CD4-positive, alpha-beta T cell treated with Interleukin-17A for 4 hours (primary cell): ENCODE results near the gene DLX2.

ENCODE experiments used
- DNase-seq: peaks from one replicate; pipeline ENCODE4 v3.0.0-alpha.2; 2020; ENCODE audit warnings: mixed read lengths

The DLX2 gene

GRCh38 chr2:172092716-172093415 lies 9.8 kb downstream of the DLX2 start:
- no peak for DNase-seq

GRCh38 chr2:172091761-172092566 lies 10.7 kb downstream of the DLX2 start:
- no peak for DNase-seq

GRCh38 chr2:172091000-172091641 lies 11.6 kb downstream of the DLX2 start:
- no peak for DNase-seq

- DNase-seq, result no peak
Observed at GRCh38 chr2:172090044-172090961, 12.4 kb downstream of the DLX2 start.

GRCh38 chr2:172089633-172090032 lies 13.1 kb downstream of the DLX2 start:
- DNase-seq, result no peak

- no peak for DNase-seq
Observed at GRCh38 chr2:172089005-172089504, 13.6 kb downstream of the DLX2 start.

GRCh38 chr2:172088245-172089004 lies 14.3 kb downstream of the DLX2 start:
- DNase-seq, result no peak

GRCh38 chr2:172087780-172088244 lies 14.9 kb downstream of the DLX2 start:
- no peak for DNase-seq

GRCh38 chr2:172087207-172087779 lies 15.4 kb downstream of the DLX2 start:
- no peak for DNase-seq

GRCh38 chr2:172086241-172087206 lies 16.2 kb downstream of the DLX2 start:
- peak; percentile 74 for DNase-seq

- no peak for DNase-seq
Observed at GRCh38 chr2:172085460-172086159, 17.1 kb downstream of the DLX2 start, which contains the start of gene DLX1. TSS of gene DLX1 (plus strand) at chr2:172085507. CDS start at chr2:172085678, 171 bp downstream.

- peak; percentile 56 for DNase-seq
Observed at GRCh38 chr2:172084645-172085459, 17.8 kb downstream of the DLX2 start.

GRCh38 chr2:172084395-172084644 lies 18.4 kb downstream of the DLX2 start:
- no peak for DNase-seq

- DNase-seq, result no peak
Observed at GRCh38 chr2:172083628-172084394, 18.9 kb downstream of the DLX2 start.

- no peak for DNase-seq
Observed at GRCh38 chr2:172082944-172083627, 19.6 kb downstream of the DLX2 start.

- DNase-seq, result no peak
Observed at GRCh38 chr2:172082105-172082943, 20.4 kb downstream of the DLX2 start.
